NCI-H524 (cell line): ENCODE data around the gene JPH3.

ENCODE experiments used
- DNase-seq, 2 experiments: peaks; one replicate each; lab custom pipeline; 2025; lab: John Stamatoyannopoulos, UW

Gene JPH3

GRCh38 chr16:87697792-87698191 is 95.5 kb downstream of the JPH3 start:
- no peak for DNase-seq

- DNase-seq, result no peak
Observed at GRCh38 chr16:87698241-87698640, 95.9 kb downstream of the JPH3 start.

- no peak for DNase-seq
Observed at GRCh38 chr16:87698676-87699199, 96.4 kb downstream of the JPH3 start.

GRCh38 chr16:87700406-87701077 is 98.2 kb downstream of the JPH3 start:
- no peak for DNase-seq

GRCh38 chr16:87701078-87701460 is 98.8 kb downstream of the JPH3 start:
- DNase-seq, result no peak

GRCh38 chr16:87701505-87701921 is 99.2 kb downstream of the JPH3 start:
- no peak for DNase-seq

- no peak for DNase-seq
Observed at GRCh38 chr16:87702325-87702811, 100.1 kb downstream of the JPH3 start.

- no peak for DNase-seq
Observed at GRCh38 chr16:87703071-87703470, 100.8 kb downstream of the JPH3 start.

GRCh38 chr16:87703835-87704375 is 101.6 kb downstream of the JPH3 start:
- DNase-seq, result no peak

GRCh38 chr16:87704754-87705353 is 102.5 kb downstream of the JPH3 start:
- DNase-seq, result no peak

GRCh38 chr16:87705771-87706277 is 103.5 kb downstream of the JPH3 start:
- DNase-seq, result no peak

- DNase-seq, result no peak
Observed at GRCh38 chr16:87706278-87707000, 104.1 kb downstream of the JPH3 start.

GRCh38 chr16:87707097-87707496 is 104.8 kb downstream of the JPH3 start:
- DNase-seq, result no peak

- no peak for DNase-seq
Observed at GRCh38 chr16:87707714-87708580, 105.6 kb downstream of the JPH3 start.

GRCh38 chr16:87708881-87709638 is 106.8 kb downstream of the JPH3 start:
- no peak for DNase-seq

- no peak for DNase-seq
Observed at GRCh38 chr16:87709677-87710076, 107.4 kb downstream of the JPH3 start.

- DNase-seq, result no peak
Observed at GRCh38 chr16:87710887-87711286, 108.6 kb downstream of the JPH3 start.

GRCh38 chr16:87712184-87712762 is 110.0 kb downstream of the JPH3 start:
- DNase-seq, result no peak

- no peak for DNase-seq
Observed at GRCh38 chr16:87713451-87714229, 111.3 kb downstream of the JPH3 start.
